HG03342 (cell line): Measurements from ENCODE around the gene TUBA1B.
"Not testable (repeated sequence)": the region's sequence is repeated elsewhere in the genome, so short reads cannot be mapped to it uniquely, and the experiment has no call there.

Source experiments
- ATAC-seq: cut with Tn5 transposase; IDR thresholded peaks from one replicate; pipeline ENCODE4 v1.9.1; 2021; ENCODE audit warnings: mild to moderate bottlenecking, moderate library complexity; ENCODE audit not compliant: unreplicated experiment

TUBA1B gene

DNA sequence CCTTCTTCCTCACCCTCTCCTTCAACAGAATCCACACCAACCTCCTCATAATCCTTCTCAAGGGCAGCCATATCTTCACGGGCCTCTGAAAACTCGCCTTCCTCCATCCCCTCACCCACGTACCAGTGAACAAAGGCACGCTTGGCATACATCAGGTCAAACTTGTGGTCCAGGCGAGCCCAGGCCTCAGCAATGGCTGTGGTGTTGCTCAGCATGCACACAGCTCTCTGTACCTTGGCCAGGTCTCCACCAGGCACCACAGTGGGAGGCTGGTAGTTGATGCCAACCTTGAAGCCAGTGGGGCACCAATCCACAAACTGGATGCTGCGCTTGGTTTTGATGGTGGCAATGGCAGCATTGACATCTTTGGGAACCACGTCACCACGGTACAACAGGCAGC, 3.2 kb downstream of the TUBA1B start:
- not testable (repeated sequence) for ATAC-seq

DNA sequence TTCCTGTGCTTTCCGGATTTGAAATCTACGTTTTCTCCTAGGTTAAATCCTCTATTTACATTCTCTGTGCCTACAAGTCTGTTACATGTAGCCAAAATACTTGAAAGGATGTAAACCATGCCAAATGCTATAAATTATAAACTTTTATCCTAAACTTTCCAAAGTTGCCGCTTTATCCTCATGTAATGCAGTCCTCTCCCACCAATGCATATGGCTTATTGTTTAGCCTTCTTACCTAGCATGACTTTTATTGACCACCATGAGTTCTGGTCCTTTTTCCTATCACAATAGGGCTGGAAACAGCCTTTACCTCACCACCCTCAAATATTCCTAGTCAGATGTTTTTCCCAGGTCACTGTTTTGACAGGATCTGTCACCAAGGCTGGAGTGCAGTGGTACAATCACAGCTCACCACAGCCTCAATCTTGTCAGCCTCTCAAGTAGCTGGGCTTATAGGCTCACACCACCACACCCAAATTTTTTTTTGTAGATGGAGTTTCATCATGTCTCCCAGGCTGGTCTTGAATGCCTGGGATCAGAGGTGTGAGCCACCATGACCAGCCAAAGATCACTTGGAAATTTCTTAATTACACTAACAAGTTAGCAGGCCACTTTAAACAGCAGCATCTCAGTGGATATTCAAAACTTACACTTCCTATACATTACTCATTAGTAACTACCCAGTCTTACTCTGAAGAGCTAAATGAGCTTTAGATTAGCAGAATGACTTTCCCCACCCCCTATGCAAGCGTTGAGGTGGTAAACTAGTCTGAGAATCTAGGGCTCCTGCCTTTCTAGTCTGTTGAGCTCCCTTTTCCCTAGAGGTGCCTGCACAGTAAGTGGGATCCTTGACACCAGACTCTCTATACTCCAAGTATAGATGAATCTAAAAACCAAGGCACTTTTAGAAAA, 4.1 kb downstream of the TUBA1B start:
- no peak for ATAC-seq

DNA sequence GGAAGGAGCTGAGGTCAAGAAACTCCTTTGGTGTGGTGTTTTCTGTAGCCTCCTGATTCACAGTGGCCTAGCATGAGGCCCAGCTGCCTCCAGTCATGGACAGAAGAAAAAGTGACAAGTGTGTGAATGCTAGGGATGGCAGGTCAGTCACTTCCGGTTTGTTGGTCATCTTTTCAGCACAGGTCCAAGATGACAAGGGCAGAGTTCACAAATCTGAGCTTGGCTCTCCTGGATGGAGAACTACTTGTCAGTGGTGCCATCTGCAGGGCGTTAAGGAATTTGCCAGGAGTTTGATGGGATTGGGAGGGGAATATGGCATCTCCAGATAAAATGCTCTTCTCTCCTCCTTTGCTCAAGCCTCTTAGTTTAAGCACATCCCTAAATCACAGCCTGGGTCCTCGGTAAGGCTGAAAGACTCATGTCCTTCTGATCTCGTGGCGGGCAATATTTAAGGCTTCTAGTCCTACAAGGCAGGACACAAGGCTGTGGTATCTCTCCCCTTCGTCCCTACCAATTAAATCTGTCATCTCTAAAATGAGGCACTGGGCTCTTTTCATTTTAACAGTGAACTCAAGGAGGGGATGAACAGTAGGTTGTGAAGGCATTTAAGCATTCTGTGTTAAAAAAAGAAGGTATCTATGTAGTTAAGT, 10.0 kb downstream of the TUBA1B start:
- ATAC-seq, result no peak

DNA sequence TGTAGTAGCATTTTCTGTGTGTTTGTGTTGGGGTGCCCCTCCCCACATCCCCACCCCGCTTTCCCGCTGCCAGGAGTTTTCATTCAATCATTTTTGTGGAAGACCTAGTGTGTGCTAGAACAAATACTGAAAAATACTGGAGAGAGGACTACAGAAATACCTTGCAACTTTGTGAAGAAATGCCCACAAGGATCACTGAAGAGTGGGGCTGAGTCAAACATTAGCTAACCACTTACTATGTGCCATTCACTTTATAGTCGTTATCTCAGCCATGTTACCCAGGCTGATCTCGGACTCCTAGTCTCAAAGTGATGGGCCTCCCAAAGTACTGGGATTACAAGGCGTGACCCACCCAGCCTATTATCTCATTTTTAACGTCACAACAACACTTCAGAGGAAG, 20.0 kb downstream of the TUBA1B start:
- ATAC-seq, result no peak

DNA sequence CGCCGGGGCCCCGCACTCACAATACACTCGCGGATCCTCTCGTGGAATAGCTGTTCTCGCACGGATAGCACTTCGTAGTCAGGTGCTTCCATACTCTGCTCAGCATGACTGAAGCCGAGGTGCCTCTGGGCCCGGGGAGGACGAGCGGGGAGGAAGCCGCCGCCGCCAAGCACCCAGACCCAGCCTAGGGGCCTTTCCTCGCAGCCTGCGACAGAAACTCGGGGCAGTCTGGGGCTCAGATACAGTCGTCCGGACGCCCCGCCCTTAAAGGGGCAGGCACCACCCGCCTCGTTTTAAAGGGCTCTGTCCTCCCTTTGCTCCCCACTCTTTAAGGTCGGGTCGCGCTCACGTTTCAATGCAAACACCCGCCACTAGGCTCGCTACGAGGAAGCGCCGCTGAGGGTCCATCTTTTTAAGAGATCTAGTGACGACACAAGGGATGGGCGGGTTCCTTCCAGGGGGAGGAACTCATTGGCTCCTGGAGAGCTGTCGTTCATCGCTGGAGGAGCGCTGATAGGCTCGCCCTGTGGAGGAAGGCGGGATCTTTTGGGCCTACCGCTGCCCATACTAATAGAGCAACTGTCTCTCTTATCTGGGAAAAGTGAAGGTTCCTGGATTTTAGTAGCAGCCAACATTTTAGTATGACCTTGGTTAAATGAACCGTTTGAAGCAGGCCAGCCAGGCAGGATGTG, 20.6 kb downstream of the TUBA1B start, which contains the start of gene LMBR1L:
Gene LMBR1L (minus strand): TSS at position 384 of the 692 bp plus-strand sequence. CDS start 292 bp downstream, at position 92.
- ATAC-seq, result peak; percentile 98

DNA sequence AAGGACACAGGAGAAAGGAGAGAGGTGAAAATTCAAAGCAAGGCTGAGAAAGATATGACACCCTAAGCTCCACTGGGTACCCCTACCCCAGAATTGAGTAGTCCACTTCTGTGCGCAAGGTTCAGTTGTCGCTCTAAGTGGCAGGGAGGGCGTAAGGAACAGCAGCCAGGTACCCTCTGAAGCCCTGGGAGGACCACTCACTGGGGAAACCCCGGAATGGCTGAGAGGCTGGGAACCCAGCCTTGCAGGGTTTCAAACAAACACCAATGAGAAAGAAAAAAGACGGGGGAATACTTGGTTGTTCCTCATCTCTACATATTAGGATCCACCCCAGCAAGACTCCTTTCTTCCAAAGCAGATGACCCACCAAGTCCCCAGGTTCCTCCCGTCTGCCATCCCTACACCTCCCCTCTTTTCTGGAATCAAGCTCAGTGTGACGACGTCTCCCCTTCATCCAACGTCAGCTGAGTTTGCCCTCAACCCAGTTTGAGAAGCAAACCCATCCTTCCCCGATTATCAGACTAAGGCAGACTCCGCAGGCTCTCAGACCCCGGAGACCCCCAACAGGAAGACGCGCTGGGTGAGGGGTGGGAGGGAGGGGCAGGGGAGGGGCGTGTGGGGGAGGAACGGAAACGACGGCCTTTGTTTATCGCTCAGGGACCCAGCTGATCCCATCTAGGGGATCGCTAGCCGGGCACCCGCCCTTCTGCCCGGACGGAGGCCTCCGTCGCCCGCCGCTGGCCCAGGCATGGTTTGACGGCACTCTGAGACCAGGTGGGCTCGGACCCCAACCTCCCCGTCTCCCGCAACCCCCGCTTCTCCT, 21.3 kb downstream of the TUBA1B start:
- ATAC-seq, result peak; percentile 1

DNA sequence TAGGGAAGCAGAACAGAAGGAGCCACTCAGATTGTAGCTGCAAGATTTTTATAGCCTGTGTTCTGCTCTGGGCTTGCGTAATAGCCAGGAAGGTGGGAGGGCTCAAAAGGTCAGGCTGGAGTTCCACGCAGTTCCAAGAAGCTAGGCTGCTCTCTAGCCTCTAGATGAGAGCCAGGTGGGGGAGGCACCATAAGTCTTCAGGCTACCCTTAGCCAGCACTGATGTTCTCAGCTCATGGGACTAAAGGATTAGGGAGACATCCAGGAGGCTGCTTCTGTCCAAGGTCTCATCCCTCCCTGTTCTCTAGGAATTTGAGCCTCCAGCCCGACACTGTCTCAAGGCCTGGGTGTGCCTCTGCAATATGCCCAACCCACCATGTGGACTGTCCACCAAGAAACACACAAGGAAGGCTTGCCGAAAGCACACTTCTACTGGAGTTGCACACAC, 22.2 kb downstream of the TUBA1B start:
- no peak for ATAC-seq

DNA sequence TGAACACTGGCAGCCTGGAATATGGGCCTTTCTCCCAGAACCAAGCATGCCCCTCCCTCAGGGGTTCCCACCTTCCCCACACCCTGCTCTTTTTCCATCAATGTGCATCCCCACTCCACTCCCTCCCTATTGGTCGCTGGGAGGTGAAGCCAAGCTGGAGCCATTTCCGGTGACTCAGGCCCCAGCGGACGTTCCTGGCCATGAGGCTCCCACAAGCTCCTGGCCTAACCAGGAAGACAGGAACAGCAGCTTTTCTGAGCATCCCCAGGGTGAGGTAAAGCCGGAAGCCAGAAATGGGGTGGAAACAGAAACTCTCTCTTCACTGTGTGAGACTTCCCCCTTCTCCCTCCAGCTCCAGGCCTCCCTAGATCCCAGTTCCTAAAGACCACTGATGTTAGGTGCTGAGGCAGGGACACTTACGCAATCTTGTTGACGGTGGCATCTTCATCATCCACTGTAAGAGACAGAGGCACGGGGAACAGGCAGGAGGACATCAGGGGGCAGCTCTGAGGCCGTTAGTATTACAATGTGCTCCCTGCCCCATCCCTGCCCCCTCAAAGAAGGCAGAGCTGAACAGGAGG, 25.6 kb downstream of the TUBA1B start:
- ATAC-seq, result no peak

DNA sequence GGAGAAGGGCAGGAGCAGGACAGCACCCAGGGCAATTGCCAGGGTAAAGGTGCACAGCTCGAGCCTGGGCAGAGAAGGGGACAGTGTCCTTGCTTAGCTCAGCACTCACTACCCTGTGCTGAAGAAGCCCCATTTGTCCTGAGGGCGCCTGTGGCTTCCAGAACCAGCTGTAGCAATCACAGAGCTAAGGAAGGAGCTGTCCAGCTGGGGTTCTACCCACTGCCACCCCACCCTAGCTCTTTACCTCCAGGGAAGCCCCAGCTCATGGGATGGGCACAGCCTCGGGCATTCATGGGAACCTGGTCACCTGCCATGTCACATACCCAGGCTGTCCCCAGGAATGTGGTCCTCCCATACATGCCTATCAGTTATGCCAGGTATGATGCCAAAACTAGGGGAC, 26.4 kb downstream of the TUBA1B start:
- no peak for ATAC-seq

DNA sequence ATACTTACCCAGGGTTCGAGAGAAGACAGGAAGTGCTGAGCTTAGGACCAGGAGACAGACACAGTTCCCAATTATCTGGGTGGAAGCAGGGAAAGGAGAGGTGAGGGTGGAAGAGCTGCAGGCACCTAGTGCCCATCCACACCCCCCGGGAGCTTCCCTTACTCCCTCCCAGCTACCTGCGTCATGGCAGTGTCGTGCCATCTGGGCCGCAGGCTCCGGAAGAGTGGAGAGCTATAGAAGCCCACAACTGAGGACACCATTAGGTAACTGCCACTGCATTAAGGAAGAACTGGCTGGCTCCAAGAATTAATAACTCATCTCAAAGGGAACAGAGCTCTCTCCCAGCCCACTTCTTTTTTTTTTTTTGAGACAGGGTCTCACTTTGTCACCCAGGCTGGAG, 30.8 kb downstream of the TUBA1B start:
- no peak for ATAC-seq

DNA sequence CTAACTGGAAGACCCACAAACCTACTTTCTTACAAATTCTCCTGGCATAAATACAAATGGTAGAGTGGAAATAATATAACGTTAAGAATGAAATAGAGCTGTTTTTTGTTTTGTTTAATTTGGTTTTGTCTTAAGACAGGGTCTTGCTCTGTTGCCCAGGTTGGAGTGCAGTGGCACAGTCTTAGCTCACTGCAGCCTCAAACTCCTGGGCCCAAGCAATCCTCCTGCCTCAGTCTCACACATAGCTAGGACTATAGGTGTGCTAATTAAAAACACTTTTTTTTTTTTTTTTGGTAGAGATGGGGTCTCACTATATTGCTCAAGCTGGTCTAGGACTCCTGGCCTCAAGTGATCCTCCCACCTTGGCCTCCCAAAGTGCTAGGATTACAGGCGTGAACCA, 32.5 kb downstream of the TUBA1B start:
- no peak for ATAC-seq

DNA sequence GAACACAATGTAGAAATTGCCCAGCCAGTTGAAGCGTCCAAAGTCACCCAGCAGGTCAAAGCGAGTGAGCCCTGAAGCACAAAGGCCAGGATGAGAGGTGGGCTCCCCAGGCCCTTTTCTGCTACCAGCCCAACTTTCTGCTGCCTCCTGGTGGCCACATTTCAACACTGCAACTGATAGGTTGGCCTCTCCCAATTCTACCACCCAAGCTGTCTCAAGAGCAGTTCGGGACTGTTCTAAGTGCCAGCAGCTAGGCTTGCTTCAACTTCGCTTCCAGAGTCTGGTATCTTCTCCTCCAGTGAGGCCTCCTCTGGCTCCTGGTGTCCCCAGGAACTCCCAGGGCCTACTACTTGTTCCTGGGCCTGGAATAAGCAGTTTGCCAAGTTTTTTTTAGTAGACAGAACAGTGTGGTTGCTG, 33.2 kb downstream of the TUBA1B start:
- ATAC-seq, result no peak

DNA sequence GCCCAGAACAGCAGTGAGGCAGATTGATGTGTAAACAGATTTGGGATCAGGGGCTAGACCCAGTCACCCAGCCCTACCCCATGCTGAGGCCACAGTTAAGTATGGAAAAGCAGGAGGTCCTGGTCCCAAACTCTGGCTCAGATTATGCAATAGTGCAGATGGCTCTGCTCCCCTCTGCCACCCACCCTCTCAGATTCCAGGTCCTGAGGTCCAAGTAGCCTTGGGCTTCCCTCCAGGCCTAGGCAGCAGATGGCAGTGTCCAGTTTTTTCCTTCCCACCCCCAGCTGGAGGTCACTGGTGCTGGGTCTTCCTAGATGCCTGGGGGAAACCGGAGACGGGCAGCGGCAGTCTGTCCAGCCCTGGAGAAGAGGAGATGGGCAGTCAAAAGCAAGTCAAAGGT, 33.8 kb downstream of the TUBA1B start:
- no peak for ATAC-seq

DNA sequence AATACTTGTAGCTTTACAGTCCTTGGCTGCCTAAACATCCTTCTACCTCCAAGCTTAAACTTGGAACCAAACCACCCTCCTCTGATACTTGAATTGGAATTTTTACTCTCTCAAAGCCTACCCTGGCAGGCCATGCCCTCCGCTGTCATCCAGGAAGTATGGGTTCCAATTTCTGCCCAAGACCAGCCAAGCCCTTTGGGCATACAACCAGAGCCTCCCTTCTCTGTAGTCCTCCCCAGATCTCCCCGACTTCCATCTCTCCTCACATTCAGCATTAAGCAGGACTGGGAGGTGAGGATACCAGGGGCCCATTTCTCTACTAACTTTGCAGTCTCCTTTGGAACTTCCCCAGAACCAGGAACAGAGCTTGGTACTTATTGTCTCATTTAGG, 36.2 kb downstream of the TUBA1B start:
- no peak for ATAC-seq

DNA sequence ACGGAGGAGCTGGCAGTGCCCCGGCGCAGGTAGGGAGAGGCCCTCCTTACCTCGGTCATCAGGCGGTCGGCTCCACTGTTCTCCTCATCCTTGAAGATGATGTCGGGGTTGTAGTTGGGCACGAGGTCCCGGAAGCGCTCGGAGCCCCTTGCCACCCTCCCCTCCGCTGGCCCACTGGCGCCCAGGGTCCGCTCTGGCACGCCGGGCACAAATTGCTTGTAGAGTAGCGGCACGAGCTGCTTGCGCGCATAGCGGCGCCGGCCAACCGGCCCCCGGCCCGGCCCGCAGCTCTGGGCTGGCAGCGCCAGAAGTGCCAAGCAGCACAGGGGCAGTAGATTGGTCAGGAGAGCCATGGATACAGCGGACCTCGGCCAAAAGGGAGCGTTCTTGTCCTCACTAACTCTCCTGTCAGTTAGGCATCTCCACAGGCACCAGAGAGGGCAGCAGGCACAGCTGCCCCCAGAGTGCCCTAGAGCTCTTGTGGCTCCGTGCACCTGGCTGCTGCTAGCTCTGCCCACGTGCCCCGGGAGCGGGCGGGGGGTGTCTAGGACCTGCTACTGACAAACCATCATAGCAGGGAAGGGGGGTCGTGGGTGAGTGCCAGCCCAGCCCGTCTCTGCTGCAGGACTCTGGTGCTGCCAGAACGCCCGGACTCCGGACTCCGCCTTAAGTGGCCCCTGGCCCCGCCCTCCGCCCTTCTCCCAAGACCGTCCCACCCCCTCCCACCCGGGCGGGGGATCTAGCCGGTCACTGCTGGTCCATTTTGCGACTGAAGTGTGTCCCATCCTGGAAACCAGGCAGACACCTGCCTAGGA, 36.8 kb downstream of the TUBA1B start, which contains the start of gene DHH:
Gene DHH (minus strand): TSS at position 642 of the 815 bp plus-strand sequence. CDS start 289 bp downstream, at position 353.
- no peak for ATAC-seq

DNA sequence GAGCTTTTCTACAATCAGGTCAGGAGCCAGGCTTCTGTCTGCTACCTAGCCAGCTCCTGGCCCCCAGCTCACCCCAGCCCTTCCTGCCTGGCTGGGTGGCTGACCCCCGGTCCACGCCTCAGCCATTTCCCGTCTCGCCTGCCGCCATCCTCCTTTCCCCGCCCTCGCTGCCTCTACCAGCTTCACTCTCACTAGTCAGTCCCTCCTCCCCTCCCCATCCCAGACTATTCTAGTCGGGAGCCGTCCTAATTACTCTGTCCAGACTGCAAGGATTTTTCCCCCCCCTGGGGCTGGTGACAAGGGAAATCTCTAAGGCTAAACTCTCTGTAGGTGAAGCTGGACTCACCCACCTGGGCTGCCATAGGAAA, 37.4 kb downstream of the TUBA1B start:
- ATAC-seq, result no peak

DNA sequence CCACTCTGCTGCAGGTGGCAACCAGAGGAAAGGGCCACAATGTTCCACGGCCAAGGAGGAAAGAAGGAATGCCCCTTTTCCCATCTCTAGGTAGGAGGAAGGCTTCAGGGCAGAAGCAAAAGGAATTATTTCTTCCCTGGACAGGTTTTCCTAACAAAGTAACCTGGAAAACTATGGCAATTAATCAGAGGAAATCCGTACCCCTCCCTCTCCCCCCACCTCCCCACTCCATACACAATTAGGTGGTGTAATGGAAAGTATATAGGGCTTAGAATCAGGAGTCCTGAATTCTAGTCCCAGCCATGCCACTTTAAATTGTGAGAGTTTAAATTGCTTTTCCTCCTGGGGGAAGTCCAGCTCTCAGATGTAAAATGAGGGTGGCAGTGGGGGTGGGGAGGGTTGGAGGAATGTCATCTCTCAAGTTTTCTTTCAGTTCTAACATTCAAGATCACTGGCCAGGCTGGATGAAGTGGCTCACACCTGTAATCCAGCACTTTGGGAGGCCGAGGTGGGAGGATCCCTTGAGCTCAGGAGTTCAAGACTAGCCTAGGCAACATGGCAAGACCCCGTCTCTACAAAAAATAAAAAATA, 38.3 kb downstream of the TUBA1B start:
- ATAC-seq, result no peak

DNA sequence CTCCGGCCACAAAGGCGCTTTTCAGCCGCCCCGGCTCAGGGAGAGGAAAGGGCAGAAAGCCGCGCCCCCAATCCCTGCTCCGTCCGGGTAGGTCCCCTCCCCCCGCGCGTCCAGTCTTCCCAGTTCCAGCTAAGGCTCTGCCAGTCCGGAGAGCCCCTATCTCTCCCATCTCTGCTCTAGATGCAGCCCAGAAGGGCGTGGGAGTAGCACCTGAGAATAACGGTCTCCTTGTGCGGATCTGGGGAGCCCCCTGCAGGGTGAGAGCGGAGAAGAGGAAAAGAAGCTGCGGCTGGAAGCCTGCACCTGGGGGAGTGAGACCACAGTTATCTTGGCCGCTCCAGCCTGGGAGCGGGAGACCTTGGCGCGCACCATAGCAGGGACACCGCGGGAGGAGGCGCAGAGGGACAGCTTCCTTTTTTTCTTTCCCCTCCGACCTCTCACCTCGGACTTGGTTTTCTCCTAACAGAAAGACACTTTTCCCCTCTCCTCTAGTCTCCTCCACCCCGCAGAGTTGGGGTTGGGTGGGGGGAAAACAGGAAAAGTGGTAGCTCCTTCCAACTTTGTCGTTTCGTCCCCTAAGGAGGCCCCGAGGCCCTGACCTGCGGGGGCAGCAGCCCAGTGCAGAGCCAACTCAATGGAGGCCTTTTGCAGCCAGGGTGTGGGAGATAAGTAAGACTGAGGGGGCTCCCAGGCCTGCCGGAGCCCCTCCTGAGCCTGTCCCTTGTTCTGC, 38.9 kb downstream of the TUBA1B start:
- ATAC-seq, result no peak

DNA sequence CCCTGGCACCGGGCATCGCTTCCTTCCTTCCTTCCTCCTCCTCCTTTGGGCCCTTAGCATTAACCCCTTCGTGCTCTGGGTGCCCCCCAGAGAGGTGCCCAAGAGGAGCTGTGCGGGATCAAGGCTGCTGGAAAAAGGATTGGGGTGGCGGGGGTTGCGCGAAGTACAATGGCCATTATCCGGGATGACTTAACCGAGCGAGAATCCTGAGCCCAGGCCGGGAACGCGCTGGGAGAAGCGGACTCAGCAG, 39.4 kb downstream of the TUBA1B start:
- ATAC-seq, result no peak
